ENCODE measurements around the gene LSP1. TPM values are rescaled to one million over a fixed set of nuclear protein-coding genes. Genes with fewer than 3 reads are reported as not detected.

LSP1 gene
- total RNA-seq, 3 donors from 2014 or later, result 21.4 to 36.0 (median 23.6) TPM

- no peaks in the 10 kb centered on the region for H3K36me3 ChIP-seq
- no peaks in the 10 kb centered on the region for H3K9me3 ChIP-seq
- H3K27me3 ChIP-seq, result no peaks in the 10 kb centered on the region
- DNase-seq (ENCODE audit: low spot score in 2 of 2), result no peak
- no peak for TF ChIP-seq CTCF (IDR thresholded peaks at IDR 0.05)
- no peak for TF ChIP-seq POLR2A (IDR thresholded peaks at IDR 0.05)
- TF ChIP-seq POLR2AphosphoS5 (IDR thresholded peaks at IDR 0.05), result no peak
- H3K27ac ChIP-seq, result peak overlapping the region in 1 of 2 donors; percentile 43
- no peaks in the 10 kb centered on the region for H3K4me1 ChIP-seq
- H3K4me3 ChIP-seq, result peak overlapping the region in 1 of 3 donors; percentile 0
- intact Hi-C loops (cut with DNase I; ENCODE audit: low total_unique reads), result loop anchor here (10.0 kb wide), 1 partner anchor 48 kb away; the partner anchor contains the start of gene MRPL23
These were observed 44.0 kb downstream of the LSP1 start for GRCh38 chr11:1896923-1897322.

- H3K4me3 ChIP-seq, result no peak overlapping the region
- no peaks in the 10 kb centered on the region for H3K4me1 ChIP-seq
- no peaks in the 10 kb centered on the region for H3K27me3 ChIP-seq
- intact Hi-C loops (cut with DNase I; ENCODE audit: low total_unique reads), result loop anchor here (10.0 kb wide), 1 partner anchor 46 kb away; the partner anchor contains the start of gene MRPL23
- no peak for TF ChIP-seq CTCF (IDR thresholded peaks at IDR 0.05)
- no peak for TF ChIP-seq POLR2A (IDR thresholded peaks at IDR 0.05)
- no peaks in the 10 kb centered on the region for H3K9me3 ChIP-seq
- H3K36me3 ChIP-seq, result no peaks in the 10 kb centered on the region
- H3K27ac ChIP-seq, result no peak overlapping the region
- no peak for DNase-seq (ENCODE audit: low spot score in 2 of 2)
These were observed 46.2 kb downstream of the LSP1 start for GRCh38 chr11:1899090-1899489.

GRCh38 chr11:1899686-1900085 is 46.8 kb downstream of the LSP1 start:
- no peaks in the 10 kb centered on the region for H3K27me3 ChIP-seq
- no peak overlapping the region for H3K27ac ChIP-seq
- DNase-seq (ENCODE audit: low spot score in 2 of 2), result no peak
- H3K4me3 ChIP-seq, result no peak overlapping the region
- H3K9me3 ChIP-seq, result no peaks in the 10 kb centered on the region
- intact Hi-C loops (cut with DNase I; ENCODE audit: low total_unique reads), result loop anchor here (10.0 kb wide), 1 partner anchor 45 kb away; the partner anchor contains the start of gene MRPL23
- H3K4me1 ChIP-seq, result no peaks in the 10 kb centered on the region
- TF ChIP-seq POLR2A (IDR thresholded peaks at IDR 0.05), result no peak
- no peak for TF ChIP-seq CTCF (IDR thresholded peaks at IDR 0.05)
- no peak for TF ChIP-seq POLR2AphosphoS5 (IDR thresholded peaks at IDR 0.05)
- H3K36me3 ChIP-seq, result no peaks in the 10 kb centered on the region

- Histone ChIP-seq H3K9me3 (no peaks in the 10 kb centered on the region), H3K36me3 (no peaks in the 10 kb centered on the region), H3K27me3 (no peaks in the 10 kb centered on the region), H3K27ac (peak overlapping the region; percentile 61 to 73), H3K4me3 (no peak overlapping the region), H3K4me1 (no peaks in the 10 kb centered on the region)
- no peak for TF ChIP-seq POLR2A (IDR thresholded peaks at IDR 0.05)
- DNase-seq (ENCODE audit: low spot score in 2 of 2), result no peak
- intact Hi-C loops (cut with DNase I; ENCODE audit: low total_unique reads), result no loop called here
These were observed 53.3 kb downstream of the LSP1 start for GRCh38 chr11:1906181-1906580.

- H3K27ac ChIP-seq, result peak overlapping the region; percentile 61 to 73
- intact Hi-C loops (cut with DNase I; ENCODE audit: low total_unique reads), result no loop called here
These were observed 53.9 kb downstream of the LSP1 start for GRCh38 chr11:1906611-1907423.

More at GRCh38 chr11:1906611-1907423, 53.9 kb downstream of the LSP1 start:
- no peaks in the 10 kb centered on the region for H3K4me1 ChIP-seq
- no peaks in the 10 kb centered on the region for H3K9me3 ChIP-seq
- TF ChIP-seq POLR2A (IDR thresholded peaks at IDR 0.05), result no peak
- TF ChIP-seq CTCF (IDR thresholded peaks at IDR 0.05), result no peak
- TF ChIP-seq POLR2AphosphoS5 (IDR thresholded peaks at IDR 0.05), result no peak
- DNase-seq (ENCODE audit: low spot score in 2 of 2), result no peak
- no peak overlapping the region for H3K4me3 ChIP-seq
- no peaks in the 10 kb centered on the region for H3K27me3 ChIP-seq
- no peaks in the 10 kb centered on the region for H3K36me3 ChIP-seq
